ENCODE data around the gene CYSLTR2.

GRCh38 chr13:48749699-48750473 is 96.2 kb downstream of the CYSLTR2 start:
- TF ChIP-seq POLR2A (IDR thresholded peaks at IDR 0.05; ENCODE audit: low read depth, low read length) = no peak
- no peak for TF ChIP-seq POLR2AphosphoS5 (IDR thresholded peaks at IDR 0.05; ENCODE audit: low read depth, low read length)

All from GM12892 (cell line).